Head of caudate nucleus (tissue), 42 donors: ENCODE measurements around the gene DLX4.

Source experiments
- DNase-seq, 42 donors: peaks; one replicate each; pipeline versions ENCODE4 v3.0.0 to v3.0.0-alpha.2; 2020 to 2021; ENCODE audit warnings: mixed read lengths in 7 of 42
- intact Hi-C: fragments of 100-400 bp; cut with DNase I; formaldehyde crosslinking; loops from one replicate; pipeline ENCODE4 v1.15.0; 2022

DLX4 gene

GRCh38 chr17:49944273-49944870 lies 24.6 kb upstream of the DLX4 start:
- peak in 6 of 42 donors; percentile 6 to 36 (median 16) for DNase-seq
- intact Hi-C loops: no loop called here

DNA sequence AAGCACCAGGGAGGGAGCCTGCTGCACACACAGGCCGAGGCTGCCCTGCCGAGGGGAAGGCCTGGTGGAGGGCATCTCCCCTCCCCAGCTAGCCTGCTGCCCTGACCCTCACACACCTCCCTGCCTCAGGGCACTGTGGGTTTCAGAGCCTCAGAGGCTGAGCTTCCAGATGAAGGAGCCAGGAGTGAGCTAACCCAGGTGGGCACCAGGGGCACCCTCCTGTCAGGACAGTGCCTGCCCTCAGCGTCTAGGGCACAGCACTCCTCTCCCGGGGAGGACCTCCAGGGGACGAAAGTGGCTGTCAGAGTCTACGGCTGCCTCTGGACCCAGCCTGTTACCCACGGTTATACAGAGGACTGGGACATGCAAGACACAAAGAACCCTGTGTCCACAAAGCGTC lies 22.8 kb upstream of the DLX4 start:
- DNase-seq: no peak

DNA sequence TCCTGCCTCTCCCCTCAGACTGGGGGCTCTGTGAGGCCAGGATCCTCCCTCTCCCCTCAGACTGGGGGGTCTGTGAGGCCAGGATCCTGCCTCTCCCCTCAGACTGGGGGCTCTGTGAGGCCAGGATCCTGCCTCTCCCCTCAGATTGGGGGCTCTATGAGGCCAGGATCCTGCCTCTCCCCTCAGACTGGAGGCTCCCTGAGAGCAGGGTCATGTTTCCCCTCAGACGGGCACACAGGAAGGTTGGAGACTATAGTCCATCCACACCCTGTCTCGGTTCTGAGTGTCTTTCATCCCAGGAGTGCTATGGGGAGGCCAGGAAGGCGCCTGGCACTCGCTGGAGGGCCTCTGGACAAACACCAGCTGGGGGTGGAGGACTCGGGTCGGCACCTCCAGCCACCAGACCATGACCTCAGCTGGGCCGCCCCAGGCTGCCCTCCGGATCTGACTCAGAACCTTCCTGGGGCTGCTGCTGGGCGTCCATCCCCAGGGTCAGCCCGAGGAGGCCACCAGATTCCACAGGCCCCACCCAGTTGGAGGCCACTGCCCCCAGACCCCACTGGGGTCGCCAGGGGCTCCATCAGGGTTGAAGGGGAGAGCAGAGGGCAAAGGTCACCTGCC lies 21.9 kb upstream of the DLX4 start:
- no peak for DNase-seq
- intact Hi-C loops: no loop called here

More for the DNA sequence above, 22.8 kb upstream of the DLX4 start:
- intact Hi-C loops: no loop called here

- intact Hi-C loops: loop anchor here (5.0 kb wide), 1 partner anchor 48 kb away; the partner anchor contains the start of gene DLX3
Observed at GRCh38 chr17:49949634-49950033, 19.4 kb upstream of the DLX4 start.

DNA sequence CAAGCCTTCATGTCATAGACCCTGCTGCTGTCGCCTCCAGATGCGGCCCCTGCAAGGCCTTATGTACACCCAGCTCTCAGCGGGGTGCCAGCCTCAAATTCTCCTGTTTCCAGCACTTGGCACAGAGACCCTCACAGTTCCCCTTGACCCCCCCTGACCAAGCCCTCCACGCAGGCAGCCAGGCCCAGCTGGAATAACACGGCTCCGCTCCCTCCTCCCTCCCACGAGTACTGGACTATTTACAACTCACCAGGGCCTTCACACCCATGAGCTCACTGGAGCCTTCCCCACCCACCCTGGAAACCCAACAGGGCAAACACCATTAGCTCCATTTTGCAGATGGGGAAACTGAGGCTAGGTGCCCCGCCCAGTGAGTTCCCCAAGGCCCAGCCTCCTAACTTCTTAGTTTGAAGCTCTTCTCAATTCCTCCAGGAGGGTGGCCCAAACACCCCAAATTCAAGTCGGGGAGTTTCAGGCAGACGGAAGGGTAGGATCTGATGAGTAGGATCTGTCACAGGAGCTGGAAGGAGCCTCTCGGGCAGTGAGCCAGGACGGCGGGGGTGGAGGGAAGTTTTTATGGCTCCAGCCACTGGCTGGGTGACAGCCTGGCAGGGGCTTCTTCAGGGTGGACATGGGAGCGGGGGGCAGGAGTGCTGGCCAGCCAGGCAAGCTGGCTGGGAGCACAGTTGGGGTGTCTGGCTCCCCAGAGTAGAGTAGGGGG lies 17.5 kb upstream of the DLX4 start:
- intact Hi-C loops: loop anchor here (5.0 kb wide), 1 partner anchor 46 kb away; the partner anchor contains the start of gene DLX3
- no peak for DNase-seq

More at GRCh38 chr17:49949634-49950033, 19.4 kb upstream of the DLX4 start:
- DNase-seq: no peak

DNA sequence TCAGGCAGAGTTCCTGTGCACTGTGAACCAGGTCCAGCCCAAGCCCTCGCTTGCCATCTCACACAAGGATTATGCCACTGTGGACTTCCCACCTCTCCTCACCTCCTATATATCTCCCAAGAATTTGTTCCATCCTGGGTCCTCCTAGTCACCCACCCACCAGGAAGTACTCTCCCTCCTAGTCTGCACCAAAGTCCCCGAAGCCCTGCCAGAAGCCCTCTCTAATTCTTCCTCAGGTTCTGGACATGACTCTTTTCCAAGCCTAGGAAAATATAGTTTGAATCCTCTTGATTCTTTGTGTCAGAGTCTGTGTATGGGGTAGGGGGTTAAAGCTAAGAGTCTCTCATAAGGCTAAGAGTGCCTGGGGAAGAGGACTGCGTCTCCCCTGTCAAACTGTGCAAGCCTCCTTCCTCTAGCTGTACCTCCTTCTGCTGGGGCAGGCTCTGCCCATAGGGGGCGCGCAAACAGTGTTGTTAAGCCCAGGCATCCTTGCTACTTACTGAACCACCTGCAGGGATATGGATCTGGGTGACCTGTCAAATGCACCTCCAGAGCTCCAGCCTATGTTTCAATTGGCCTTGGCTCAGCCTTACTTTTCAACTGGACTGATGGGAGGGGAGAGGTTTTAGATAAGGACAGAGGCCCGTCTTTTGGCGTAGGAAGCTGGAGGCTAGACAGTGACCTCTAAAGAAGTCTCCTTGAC lies 16.6 kb upstream of the DLX4 start:
- DNase-seq: peak; percentile 43 to 86 (median 74)
- intact Hi-C loops: loop anchor here (5.0 kb wide), 1 partner anchor 45 kb away; the partner anchor contains the start of gene DLX3

- no peak for DNase-seq
- intact Hi-C loops: loop anchor here (5.0 kb wide), 1 partner anchor 44 kb away; the partner anchor contains the start of gene DLX3
Observed at GRCh38 chr17:49952912-49953497, 16.0 kb upstream of the DLX4 start.

- DNase-seq: no peak
- intact Hi-C loops: no loop called here
Observed at GRCh38 chr17:49955157-49955556, 13.8 kb upstream of the DLX4 start.

DNA sequence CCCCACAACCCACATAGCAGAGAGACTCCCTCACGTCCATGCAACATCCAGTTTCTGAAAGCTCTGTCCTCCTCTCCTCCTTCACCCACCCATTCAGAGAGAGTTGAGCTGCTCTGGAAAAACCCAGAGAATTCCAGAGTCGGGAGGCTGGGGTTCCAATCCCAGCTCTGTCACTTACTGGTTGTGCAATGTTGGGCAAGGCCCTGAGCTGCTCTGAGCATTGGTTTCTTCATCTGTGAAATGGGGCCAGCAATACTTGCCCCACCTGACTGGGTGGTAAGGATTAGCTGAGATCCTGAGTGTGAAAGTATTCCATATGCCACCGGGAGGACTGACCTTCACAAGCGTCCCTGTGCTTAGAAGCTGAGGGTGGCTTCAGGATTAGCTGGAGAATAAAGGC lies 12.2 kb upstream of the DLX4 start:
- no peak for DNase-seq
- intact Hi-C loops: no loop called here

DNA sequence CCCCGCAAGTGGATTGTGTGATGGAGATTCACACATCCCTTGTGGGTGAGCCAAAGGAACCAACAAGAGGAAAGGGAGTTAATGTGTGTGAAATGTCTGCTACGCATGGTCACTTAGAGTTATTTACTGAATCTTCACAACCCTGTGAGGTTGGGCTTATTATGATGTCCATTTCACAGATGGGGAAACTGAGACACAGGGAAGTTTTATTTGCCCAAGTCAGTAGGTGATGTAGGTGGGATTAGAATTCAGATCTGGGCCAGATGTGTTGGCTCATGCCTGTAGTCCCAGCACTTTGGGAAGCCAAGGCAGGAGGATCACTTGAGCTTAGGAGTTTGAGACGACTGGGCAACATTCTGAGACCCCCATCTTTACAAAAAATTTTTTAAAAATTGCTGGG lies 11.6 kb upstream of the DLX4 start:
- DNase-seq: no peak
- intact Hi-C loops: no loop called here

GRCh38 chr17:49958723-49959122 lies 10.3 kb upstream of the DLX4 start:
- DNase-seq: no peak
- intact Hi-C loops: no loop called here

GRCh38 chr17:49959183-49959935 lies 9.6 kb upstream of the DLX4 start:
- intact Hi-C loops: no loop called here

GRCh38 chr17:49962599-49963308 lies 6.2 kb upstream of the DLX4 start:
- intact Hi-C loops: no loop called here
- DNase-seq: no peak

More at GRCh38 chr17:49959183-49959935, 9.6 kb upstream of the DLX4 start:
- peak; percentile 34 to 92 (median 74) for DNase-seq

DNA sequence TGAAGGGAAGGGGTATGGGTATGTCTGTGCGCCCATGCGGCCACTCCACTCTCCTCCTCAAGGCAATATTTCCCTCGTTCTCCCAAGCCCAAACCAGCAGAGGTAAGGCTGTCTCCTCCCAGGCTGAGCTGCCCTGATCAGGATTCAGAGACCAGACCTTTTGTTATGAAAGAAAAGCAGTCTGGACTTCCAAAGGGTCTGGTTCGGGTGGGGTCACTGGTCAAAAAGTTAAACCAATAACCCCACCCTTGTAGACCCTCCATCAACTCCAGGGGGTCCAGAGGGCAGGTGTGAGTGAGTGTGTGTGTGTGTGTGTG lies 5.7 kb upstream of the DLX4 start:
- no peak for DNase-seq
- intact Hi-C loops: no loop called here

DNA sequence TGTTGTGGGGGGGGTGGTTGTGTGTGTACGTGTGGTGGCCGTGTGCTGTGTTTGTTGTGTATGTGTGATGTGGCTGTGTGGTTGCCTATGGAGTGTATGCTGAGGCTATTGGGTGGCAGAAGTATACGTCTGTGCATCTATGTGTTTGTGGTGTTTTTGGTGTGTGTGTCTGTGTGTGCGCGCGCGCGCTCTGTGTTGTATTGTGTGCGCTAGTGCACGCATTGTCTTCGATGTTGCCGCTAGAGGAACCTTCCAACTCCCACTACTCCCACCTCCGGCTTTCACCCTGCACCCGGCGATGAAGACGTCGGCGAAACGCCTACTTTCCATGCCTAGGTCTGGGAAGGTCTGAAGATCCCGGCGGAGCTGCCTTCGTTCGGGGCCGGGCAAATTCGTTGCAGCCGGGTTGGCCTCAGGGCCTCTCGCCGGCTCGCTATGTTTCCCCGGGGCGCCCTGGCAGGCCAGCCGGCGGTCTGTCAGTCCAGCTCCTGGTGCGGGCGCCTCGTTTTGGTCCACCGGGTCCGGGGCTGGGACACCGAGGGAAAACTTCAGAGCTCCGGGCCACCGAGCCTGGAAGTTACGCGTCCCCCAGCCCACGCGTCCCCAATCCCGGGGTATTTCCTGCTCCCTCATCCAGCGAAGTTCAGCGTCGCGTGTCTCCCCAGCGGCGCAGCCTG lies 5.2 kb upstream of the DLX4 start:
- intact Hi-C loops: no loop called here
- no peak for DNase-seq

- intact Hi-C loops: no loop called here
- no peak for DNase-seq
Observed at GRCh38 chr17:49964303-49964768, 4.7 kb upstream of the DLX4 start.

- intact Hi-C loops: no loop called here
- DNase-seq: no peak
Observed at GRCh38 chr17:49964769-49965523, 4.0 kb upstream of the DLX4 start.
